IMR-90 (cell line): ENCODE results near the gene MYADM. TPM values are rescaled to one million over a fixed set of nuclear protein-coding genes. Genes with fewer than 3 reads are reported as not detected.

Experiments used
- ATAC-seq: fragments of 200-7000 bp; cut with Tn5 transposase; 2 replicates; pipeline ENCODE4 v1.9.1; 2020; ENCODE audit warnings: low read depth, mild to moderate bottlenecking, moderate library complexity
- BruUV-seq: library from RNA; stranded (reverse); fragments of 400-500 nt; replicated peaks from 2 replicates; lab custom pipeline; 2021; lab: Mats Ljungman, UMichigan
- CTCF ChIA-PET: fragments of 300-600 bp; formaldehyde crosslinking; extraction: SDS; loops from one replicate; lab custom pipeline; 2021; ENCODE audit warnings: antibody characterized with exemption; lab: Yijun Ruan, JAX
- POLR2A ChIA-PET: fragments of 300-600 bp; sonication (Branson Sonifier 250); formaldehyde crosslinking; loops from one replicate; lab custom pipeline; 2022; ENCODE audit warnings: antibody characterized with exemption; ENCODE audit not compliant: unreplicated experiment; lab: Charles Lee
- DNase-seq: peaks from one replicate; pipeline ENCODE4 v3.0.0; 2013
- H2AFZ ChIP-seq: replicated peaks from 2 replicates; pipeline ENCODE3; 2013; ENCODE audit warnings: low read length, mild to moderate bottlenecking; ENCODE audit not compliant: poor library complexity
- H2AK5ac ChIP-seq: 2 replicates; pipeline ENCODE4 v1.6.1; 2013; ENCODE audit warnings: low read depth, low read length, inconsistent platforms
- H2AK9ac ChIP-seq: replicated peaks from 2 replicates; pipeline ENCODE3; 2013; ENCODE audit warnings: mild to moderate bottlenecking, low read depth, low read length, moderate library complexity; ENCODE audit not compliant: poor library complexity
- H2BK120ac ChIP-seq: 2 replicates; pipeline ENCODE4 v1.6.1; 2013; ENCODE audit warnings: low read depth, low read length, inconsistent platforms
- H2BK15ac ChIP-seq: 3 replicates; pipeline ENCODE4 v1.6.1; 2013; ENCODE audit warnings: low read depth, low read length, inconsistent platforms
- H2BK20ac ChIP-seq: 2 replicates; pipeline ENCODE4 v1.6.1; 2013; ENCODE audit warnings: low read depth, mild to moderate bottlenecking, inconsistent platforms, low read length, moderate library complexity
- H2BK5ac ChIP-seq: 2 replicates; pipeline ENCODE4 v1.6.1; 2013; ENCODE audit warnings: mild to moderate bottlenecking, low read depth, low read length, inconsistent platforms; ENCODE audit not compliant: poor library complexity, severe bottlenecking
- H3K14ac ChIP-seq: replicated peaks from 2 replicates; pipeline ENCODE4 v1.6.1; 2013; ENCODE audit warnings: low read depth, low read length, inconsistent platforms
- H3K18ac ChIP-seq: 2 replicates; pipeline ENCODE4 v1.6.1; 2013; ENCODE audit warnings: low read depth, low read length, control low read depth
- H3K23ac ChIP-seq: 2 replicates; pipeline ENCODE4 v1.6.1; 2013; ENCODE audit warnings: low read depth, low read length, inconsistent platforms
- H3K27ac ChIP-seq: 2 replicates; pipeline ENCODE4 v1.5.1; 2013; ENCODE audit warnings: mild to moderate bottlenecking, control low read depth, low read length; ENCODE audit not compliant: insufficient read depth
- H3K27me3 ChIP-seq: 2 replicates; pipeline ENCODE4 v1.6.1; 2013; ENCODE audit warnings: low read length; ENCODE audit not compliant: control insufficient read depth, insufficient read depth
- H3K36me3 ChIP-seq: 2 replicates; pipeline ENCODE4 v1.6.1; 2013; ENCODE audit warnings: low read length, mixed read lengths; ENCODE audit not compliant: control insufficient read depth, insufficient read depth
- H3K4ac ChIP-seq: 2 replicates; pipeline ENCODE4 v1.6.1; 2013; ENCODE audit warnings: low read depth, low read length, inconsistent platforms
- H3K4me1 ChIP-seq: 2 replicates; pipeline ENCODE4 v1.6.1; 2013; ENCODE audit warnings: low read length, mixed read lengths; ENCODE audit not compliant: control insufficient read depth, insufficient read depth
- H3K4me2 ChIP-seq: 2 replicates; pipeline ENCODE4 v1.6.1; 2013; ENCODE audit warnings: low read depth, mild to moderate bottlenecking, control low read depth, low read length, moderate library complexity
- H3K4me3 ChIP-seq: 2 replicates; pipeline ENCODE4 v1.5.1; 2013; ENCODE audit warnings: low read depth, mild to moderate bottlenecking, control low read depth, low read length, moderate library complexity; ENCODE audit not compliant: insufficient read depth
- H3K56ac ChIP-seq: 2 replicates; pipeline ENCODE4 v1.6.1; 2013; ENCODE audit warnings: low read length, inconsistent platforms; ENCODE audit not compliant: insufficient read depth; ENCODE audit errors: extremely low read depth
- H3K79me1 ChIP-seq, 2 experiments: 2 replicates each; pipeline ENCODE4 v1.6.1; 2013; ENCODE audit warnings: low read length in 2 of 2, inconsistent platforms in 1 of 2, low read depth in 1 of 2
- H3K9ac ChIP-seq: 2 replicates; pipeline ENCODE4 v1.6.1; 2013; ENCODE audit warnings: low read depth, low read length, control low read depth
- H3K9me1 ChIP-seq: 2 replicates; pipeline ENCODE4 v1.6.1; 2013; ENCODE audit warnings: low read length, inconsistent platforms; ENCODE audit not compliant: insufficient read depth
- H3K9me3 ChIP-seq: 2 replicates; pipeline ENCODE4 v1.6.1; 2013; ENCODE audit warnings: low read length; ENCODE audit not compliant: control insufficient read depth, insufficient read depth
- H4K20me1 ChIP-seq: 2 replicates; pipeline ENCODE4 v1.6.1; 2013; ENCODE audit warnings: low read length, inconsistent platforms; ENCODE audit not compliant: insufficient read depth
- H4K5ac ChIP-seq: 2 replicates; pipeline ENCODE4 v1.6.1; 2013; ENCODE audit warnings: mild to moderate bottlenecking, low read depth, low read length, control low read depth
- H4K8ac ChIP-seq, 2 experiments: 2 replicates each; pipeline ENCODE4 v1.6.1; 2013; ENCODE audit warnings: low read depth in 2 of 2, low read length in 2 of 2, control low read depth in 1 of 2, inconsistent platforms in 1 of 2
- H4K91ac ChIP-seq: 2 replicates; pipeline ENCODE4 v1.6.1; 2013; ENCODE audit warnings: low read depth, low read length, inconsistent platforms; ENCODE audit not compliant: insufficient read depth
- MXI1 ChIP-seq: IDR thresholded peaks from 2 replicates; pipeline ENCODE4 v1.6.1; 2012; ENCODE audit warnings: low read depth, mild to moderate bottlenecking, low read length, moderate library complexity, borderline replicate concordance
- WGBS, 2 experiments: methylation state at CpG; one replicate each; pipeline versions ENCODE4 v1.1.5 to v1.1.7; 2013; ENCODE audit warnings: missing lambda C conversion rate in 2 of 2; ENCODE audit not compliant: insufficient read length in 1 of 2; ENCODE audit errors: extremely low coverage in 2 of 2; 5-methylcytosine and 5-hydroxymethylcytosine counted together
- dilution Hi-C: fragments of 300-500 bp; cut with HindIII; formaldehyde crosslinking; loops from one replicate; pipeline ENCODE4 v1.14.3; 2018; ENCODE audit warnings: low sequenced_read_pairs; ENCODE audit not compliant: unreplicated experiment
- in situ Hi-C: fragments of 300-500 bp; cut with MboI; formaldehyde crosslinking; loops from 3 replicates; pipeline ENCODE4 v1.14.3; 2019; ENCODE audit warnings: low sequenced_read_pairs, inconsistent platforms, mixed read lengths
- intact Hi-C: fragments of 100-400 bp; cut with micrococcal nuclease; formaldehyde crosslinking; loops from 2 replicates; pipeline ENCODE4 v1.10.0; 2022
- polyA plus RNA-seq, 3 experiments: library from polyadenylated mRNA; depleted of rRNA; stranded (reverse); fragments of >200 nt; gene quantifications; 2 replicates each; pipeline ENCODE4 v1.2.3, GENCODE V29; 2012; ENCODE audit warnings: low replicate concordance in 1 of 3
- total RNA-seq: library from RNA; depleted of rRNA; stranded (reverse); fragments of >200 nt; gene quantifications from 2 replicates; pipeline ENCODE4 v1.2.3, GENCODE V29; 2012

The MYADM gene
- total and polyA plus RNA-seq, 2 of the 4 experiments (the other 2 are of a cell fraction) = 4.8 to 96.1 TPM

- POLR2A ChIA-PET = no interaction called here
- no TSS peak for BruUV-seq
- ATAC-seq = no peak
Observed at GRCh38 chr19:53824134-53824611, 43.5 kb upstream of the MYADM start, which contains the start of gene NLRP12. Gene NLRP12 (minus strand): TSS chr19:53824314. CDS start chr19:53824174, 140 bp downstream.

More at GRCh38 chr19:53824134-53824611, 43.5 kb upstream of the MYADM start, which contains the start of gene NLRP12:
- Histone ChIP-seq H2AFZ (peak within 1 kb of the TSS; percentile 63), H3K36me3 (no peaks in the 10 kb centered on the region), H2AK5ac (no peak within 1 kb of the TSS), H3K79me1 (no peaks in the 10 kb centered on the region), H2BK120ac (no peak within 1 kb of the TSS), H4K91ac (no peak within 1 kb of the TSS), H3K27ac (no peak within 1 kb of the TSS), H3K4me2 (no peak within 1 kb of the TSS), H3K56ac (no peak within 1 kb of the TSS), H3K27me3 (no peaks in the 10 kb centered on the region; the same call in 1 of the 2 replicates), H2BK15ac (no peak within 1 kb of the TSS), H4K8ac (no peak within 1 kb of the TSS), H2AK9ac (peak within 1 kb of the TSS; percentile 42), H3K9me1 (no peaks in the 10 kb centered on the region), H2BK20ac (no peak within 1 kb of the TSS), H2BK5ac (no peak within 1 kb of the TSS), H3K14ac (no peak within 1 kb of the TSS), H3K9ac (no peak within 1 kb of the TSS), H3K23ac (no peak within 1 kb of the TSS), H3K4me3 (no peak within 1 kb of the TSS), H4K20me1 (no peaks in the 10 kb centered on the region), H4K5ac (no peak within 1 kb of the TSS), H3K4ac (no peak within 1 kb of the TSS), H3K18ac (no peak within 1 kb of the TSS), H3K4me1 (no peaks in the 10 kb centered on the region), H3K9me3 (no peaks in the 10 kb centered on the region; the same call in none of the 2 replicates)
- intact Hi-C loops = no loop called here
- no peak for DNase-seq
- in situ Hi-C loops = no loop called here
- dilution Hi-C loops = no loop called here
- no peak for TF ChIP-seq MXI1
- CTCF ChIA-PET = no interaction called here
- no CpG with 5 or more reads among the region's 14 CpGs for WGBS, 2 experiments
